ENCODE measurements around the gene TBC1D19. TPM values are rescaled to one million over a fixed set of nuclear protein-coding genes. Genes with fewer than 3 reads are reported as not detected.
"Not testable (repeated sequence)": the region's sequence is repeated elsewhere in the genome, so short reads cannot be mapped to it uniquely, and the experiment has no call there.

TBC1D19 gene
- 10 to 100 TPM in 2 of 5 donors, 1 to 10 TPM in 3; 6.8 to 11.6 (median 9.4) TPM for total RNA-seq
- total RNA-seq (2013): 15.4 TPM
- total RNA-seq: 2.8 to 16.0 (median 10.4) reads per million in 29 experiments

- H3K27ac ChIP-seq (ENCODE audit: low read length): peak within 1 kb of the TSS; percentile 94
- H3K36me3 Mint-ChIP-seq: peaks cover 6% of the 10 kb centered on the region
- H3K4me3 ChIP-seq (ENCODE audit: control insufficient read depth in 1 of 2, extremely low read depth in 1 of 2, low read length in 1 of 2): peak within 1 kb of the TSS; percentile 91 to 98
- H3K4me1 Mint-ChIP-seq: peaks cover 33 to 42% (median 34%) of the 10 kb centered on the region in 3 donors
- no peaks in the 10 kb centered on the region for H3K27me3 ChIP-seq (replicated peaks in 1 of 2; ENCODE audit: control insufficient read depth in 2 of 2, extremely low read depth in 1 of 2, insufficient read depth in 2 of 2, low read length in 1 of 2)
- CTCF ChIA-PET: interaction anchor here (0.6 to 1.5 kb wide), 10 partner anchors 125 to 1350 kb away, joined by 3 to 18 read pairs (median 3); partner anchors contain the start of gene STIM2 (in 1 of the 2)
- POLR2A ChIA-PET: interaction anchor here (0.6 to 1.7 kb wide), 11 partner anchors 13 to 1424 kb away, joined by 3 to 14 read pairs (median 4); partner anchors contain the start of gene SEPSECS (in 1 of the 2)
- DNase-seq (peak; percentile 73 to 91 (median 82)), ATAC-seq (replicated peaks in 1 of 4) (peak; percentile 88 to 95 (median 94))
- peak within 1 kb of the TSS; percentile 94 to 98 for H3K27ac Mint-ChIP-seq
- under 1% methylated on average over 22 of the region's 39 CpGs for WGBS (ENCODE audit: insufficient coverage)
- H3K4me3 Mint-ChIP-seq: peak within 1 kb of the TSS; percentile 95 to 96 (median 96)
- no peaks in the 10 kb centered on the region for H3K9me3 ChIP-seq
- H3K4me1 ChIP-seq (ENCODE audit: control insufficient read depth in 1 of 2, extremely low read depth in 1 of 2, insufficient read depth in 2 of 2, low read length in 2 of 2): peaks cover 9 to 12% of the 10 kb centered on the region in 2 experiments
- H3K36me3 ChIP-seq (ENCODE audit: control insufficient read depth in 2 of 2, extremely low read depth in 1 of 2, insufficient read depth in 1 of 2, low read length in 1 of 2): no peaks in the 10 kb centered on the region
- peaks cover 0 to 7% of the 10 kb centered on the region in 2 donors for H3K27me3 Mint-ChIP-seq
- no peaks in the 10 kb centered on the region for H3K9me3 Mint-ChIP-seq
These were observed at the start of gene TBC1D19 for GRCh38 chr4:26583865-26584652. Gene TBC1D19, plus strand, starts transcription at chr4:26584084. Its CDS starts 110 bp downstream, at chr4:26584194.

- no peak overlapping the region for H3K4me3 ChIP-seq (ENCODE audit: control insufficient read depth in 1 of 2, extremely low read depth in 1 of 2, low read length in 1 of 2)
- no peaks in the 10 kb centered on the region for H3K4me1 ChIP-seq (ENCODE audit: control insufficient read depth in 1 of 2, extremely low read depth in 1 of 2, insufficient read depth in 2 of 2, low read length in 2 of 2)
- no peak for DNase-seq
- ChIA-PET CTCF (interaction anchor here in 1 of 2 donors (0.5 kb wide), 1 partner anchor 464 kb away, joined by 3 read pairs; no protein-coding TSS in a partner anchor), POLR2A (no interaction called here)
- 80% methylated on average over 3 of the region's 3 CpGs for WGBS (ENCODE audit: insufficient coverage)
- H3K36me3 Mint-ChIP-seq: no peaks in the 10 kb centered on the region
- peaks cover 0 to 4% of the 10 kb centered on the region in 2 donors for H3K27me3 Mint-ChIP-seq
- H3K9me3 ChIP-seq: no peaks in the 10 kb centered on the region
- no peak for ATAC-seq (replicated peaks in 1 of 4)
- H3K36me3 ChIP-seq (ENCODE audit: control insufficient read depth in 2 of 2, extremely low read depth in 1 of 2, insufficient read depth in 1 of 2, low read length in 1 of 2): no peaks in the 10 kb centered on the region
- H3K4me1 Mint-ChIP-seq: no peaks in the 10 kb centered on the region
- H3K27ac ChIP-seq (ENCODE audit: low read length): no peak overlapping the region
- no peaks in the 10 kb centered on the region for H3K27me3 ChIP-seq (replicated peaks in 1 of 2; ENCODE audit: control insufficient read depth in 2 of 2, extremely low read depth in 1 of 2, insufficient read depth in 2 of 2, low read length in 1 of 2)
- peaks cover 16 to 30% (median 19%) of the 10 kb centered on the region in 3 donors for H3K9me3 Mint-ChIP-seq
- H3K4me3 Mint-ChIP-seq: no peak overlapping the region
- no peak overlapping the region for H3K27ac Mint-ChIP-seq
These were observed 40.9 kb upstream of the TBC1D19 start for GRCh38 chr4:26542991-26543390.

- H3K36me3 ChIP-seq (ENCODE audit: control insufficient read depth in 2 of 2, extremely low read depth in 1 of 2, insufficient read depth in 1 of 2, low read length in 1 of 2): no peaks in the 10 kb centered on the region
- Mint-ChIP-seq H3K4me1 (no peaks in the 10 kb centered on the region), H3K27ac (no peak overlapping the region), H3K27me3 (peaks cover 0 to 4% of the 10 kb centered on the region in 2 donors), H3K4me3 (no peak overlapping the region), H3K36me3 (no peaks in the 10 kb centered on the region), H3K9me3 (peaks cover 16 to 30% (median 19%) of the 10 kb centered on the region in 3 donors)
- H3K27me3 ChIP-seq (replicated peaks in 1 of 2; ENCODE audit: control insufficient read depth in 2 of 2, extremely low read depth in 1 of 2, insufficient read depth in 2 of 2, low read length in 1 of 2): no peaks in the 10 kb centered on the region
- H3K27ac ChIP-seq (ENCODE audit: low read length): no peak overlapping the region
- WGBS (ENCODE audit: insufficient coverage): no CpG with 5 or more reads among the region's 2 CpGs
- DNase-seq (no peak), ATAC-seq (replicated peaks in 1 of 4) (no peak)
- H3K9me3 ChIP-seq: no peaks in the 10 kb centered on the region
- no peaks in the 10 kb centered on the region for H3K4me1 ChIP-seq (ENCODE audit: control insufficient read depth in 1 of 2, extremely low read depth in 1 of 2, insufficient read depth in 2 of 2, low read length in 2 of 2)
- no peak overlapping the region for H3K4me3 ChIP-seq (ENCODE audit: control insufficient read depth in 1 of 2, extremely low read depth in 1 of 2, low read length in 1 of 2)
- ChIA-PET POLR2A (no interaction called here), CTCF (interaction anchor here in 1 of 2 donors (1.0 kb wide), 1 partner anchor 45 kb away, joined by 5 read pairs; no protein-coding TSS in a partner anchor)
These were observed 39.5 kb upstream of the TBC1D19 start for GRCh38 chr4:26544421-26544820.

GRCh38 chr4:26548379-26548778 lies 35.5 kb upstream of the TBC1D19 start:
- H3K27ac Mint-ChIP-seq; H3K27ac ChIP-seq (ENCODE audit: low read length); H3K4me3 Mint-ChIP-seq; H3K9me3 ChIP-seq; H3K4me1 Mint-ChIP-seq; H3K36me3 ChIP-seq (ENCODE audit: control insufficient read depth in 2 of 2, extremely low read depth in 1 of 2, insufficient read depth in 1 of 2, low read length in 1 of 2); H3K27me3 ChIP-seq (replicated peaks in 1 of 2; ENCODE audit: control insufficient read depth in 2 of 2, extremely low read depth in 1 of 2, insufficient read depth in 2 of 2, low read length in 1 of 2); ATAC-seq (replicated peaks in 1 of 4); POLR2A ChIA-PET; H3K4me3 ChIP-seq (ENCODE audit: control insufficient read depth in 1 of 2, extremely low read depth in 1 of 2, low read length in 1 of 2); H3K36me3 Mint-ChIP-seq; DNase-seq; H3K4me1 ChIP-seq (ENCODE audit: control insufficient read depth in 1 of 2, extremely low read depth in 1 of 2, insufficient read depth in 2 of 2, low read length in 2 of 2); CTCF ChIA-PET: not testable (repeated sequence)
- 44% methylated on average over 1 of the region's 1 CpG for WGBS (ENCODE audit: insufficient coverage)
- H3K27me3 Mint-ChIP-seq: peaks cover 15 to 22% of the 10 kb centered on the region in 2 donors
- peaks cover 21 to 35% (median 26%) of the 10 kb centered on the region in 3 donors for H3K9me3 Mint-ChIP-seq

GRCh38 chr4:26557164-26557563 lies 26.7 kb upstream of the TBC1D19 start:
- Histone ChIP-seq H3K4me1 (ENCODE audit: control insufficient read depth in 1 of 2, extremely low read depth in 1 of 2, insufficient read depth in 2 of 2, low read length in 2 of 2) (no peaks in the 10 kb centered on the region), H3K27ac (ENCODE audit: low read length) (no peak overlapping the region), H3K9me3 (no peaks in the 10 kb centered on the region), H3K27me3 (replicated peaks in 1 of 2; ENCODE audit: control insufficient read depth in 2 of 2, extremely low read depth in 1 of 2, insufficient read depth in 2 of 2, low read length in 1 of 2) (peaks cover 0 to 16% of the 10 kb centered on the region in 2 experiments), H3K36me3 (ENCODE audit: control insufficient read depth in 2 of 2, extremely low read depth in 1 of 2, insufficient read depth in 1 of 2, low read length in 1 of 2) (no peaks in the 10 kb centered on the region), H3K4me3 (ENCODE audit: control insufficient read depth in 1 of 2, extremely low read depth in 1 of 2, low read length in 1 of 2) (no peak overlapping the region)
- H3K27ac Mint-ChIP-seq: no peak overlapping the region
- no peak overlapping the region for H3K4me3 Mint-ChIP-seq
- peaks cover 11 to 17% (median 14%) of the 10 kb centered on the region in 3 donors for H3K9me3 Mint-ChIP-seq
- H3K27me3 Mint-ChIP-seq: peaks cover 31 to 37% of the 10 kb centered on the region in 2 donors
- CTCF ChIA-PET: no interaction called here
- ATAC-seq (replicated peaks in 1 of 4) (no peak), DNase-seq (no peak)
- POLR2A ChIA-PET: interaction anchor here in 1 of 2 donors (0.7 kb wide), 1 partner anchor 99 kb away, joined by 7 read pairs; no protein-coding TSS in a partner anchor
- H3K36me3 Mint-ChIP-seq: peaks cover 2% of the 10 kb centered on the region
- H3K4me1 Mint-ChIP-seq: no peaks in the 10 kb centered on the region

- peaks cover 5 to 13% (median 6%) of the 10 kb centered on the region in 3 donors for H3K9me3 Mint-ChIP-seq
- Histone ChIP-seq H3K9me3 (no peaks in the 10 kb centered on the region), H3K4me1 (ENCODE audit: control insufficient read depth in 1 of 2, extremely low read depth in 1 of 2, insufficient read depth in 2 of 2, low read length in 2 of 2) (no peaks in the 10 kb centered on the region), H3K27ac (ENCODE audit: low read length) (no peak overlapping the region), H3K36me3 (ENCODE audit: control insufficient read depth in 2 of 2, extremely low read depth in 1 of 2, insufficient read depth in 1 of 2, low read length in 1 of 2) (no peaks in the 10 kb centered on the region), H3K27me3 (replicated peaks in 1 of 2; ENCODE audit: control insufficient read depth in 2 of 2, extremely low read depth in 1 of 2, insufficient read depth in 2 of 2, low read length in 1 of 2) (peaks cover 0 to 16% of the 10 kb centered on the region in 2 experiments), H3K4me3 (ENCODE audit: control insufficient read depth in 1 of 2, extremely low read depth in 1 of 2, low read length in 1 of 2) (no peak overlapping the region)
- H3K4me3 Mint-ChIP-seq: no peak overlapping the region
- ChIA-PET POLR2A (interaction anchor here in 1 of 2 donors (0.6 kb wide), 1 partner anchor 43 kb away, joined by 3 read pairs; no protein-coding TSS in a partner anchor), CTCF (no interaction called here)
- no CpG with 5 or more reads among the region's 3 CpGs for WGBS (ENCODE audit: insufficient coverage)
- DNase-seq (no peak), ATAC-seq (replicated peaks in 1 of 4) (no peak)
- H3K27me3 Mint-ChIP-seq: peaks cover 21 to 34% of the 10 kb centered on the region in 2 donors
- H3K27ac Mint-ChIP-seq: no peak overlapping the region
- no peaks in the 10 kb centered on the region for H3K4me1 Mint-ChIP-seq
- H3K36me3 Mint-ChIP-seq: peaks cover 2% of the 10 kb centered on the region
These were observed 25.6 kb upstream of the TBC1D19 start for GRCh38 chr4:26558166-26558895.

All from T-cell (primary cell).